HG03354 (cell line): ENCODE results near the gene CFAP45.
A peak's percentile ranks its signal among the peaks of the same experiment; 100 is the strongest.

ENCODE experiments used
- ATAC-seq: cut with Tn5 transposase; IDR thresholded peaks from one replicate; pipeline ENCODE4 v1.9.1; 2021; ENCODE audit warnings: mild to moderate bottlenecking; ENCODE audit not compliant: unreplicated experiment, poor library complexity, severe bottlenecking

The CFAP45 gene

GRCh38 chr1:159924791-159925718, 25.1 kb upstream of the CFAP45 start, which contains the start of gene TAGLN2:
Gene TAGLN2 (minus strand): TSS chr1:159925507. CDS start chr1:159920509, 4,998 bp downstream.
- ATAC-seq, result peak; percentile 52

- ATAC-seq, result peak; percentile 11
These were observed 24.2 kb upstream of the CFAP45 start for GRCh38 chr1:159924025-159924790.

- peak; percentile 42 for ATAC-seq
These were observed 23.4 kb upstream of the CFAP45 start for GRCh38 chr1:159923203-159924024.

- ATAC-seq, result peak; percentile 7
These were observed 22.7 kb upstream of the CFAP45 start for GRCh38 chr1:159922511-159923202.

- no peak for ATAC-seq
These were observed 21.9 kb upstream of the CFAP45 start for GRCh38 chr1:159921700-159922504.

- ATAC-seq, result peak; percentile 17
These were observed 21.3 kb upstream of the CFAP45 start for GRCh38 chr1:159921251-159921650.

- ATAC-seq, result no peak
These were observed 20.7 kb upstream of the CFAP45 start for GRCh38 chr1:159920651-159921050.

GRCh38 chr1:159920202-159920601, 20.2 kb upstream of the CFAP45 start:
- ATAC-seq, result no peak

GRCh38 chr1:159919236-159919865, 19.4 kb upstream of the CFAP45 start:
- no peak for ATAC-seq

- ATAC-seq, result no peak
These were observed 18.6 kb upstream of the CFAP45 start for GRCh38 chr1:159918352-159919200.

- ATAC-seq, result no peak
These were observed 17.8 kb upstream of the CFAP45 start for GRCh38 chr1:159917533-159918351.

- no peak for ATAC-seq
These were observed 16.5 kb upstream of the CFAP45 start for GRCh38 chr1:159916242-159917051.

GRCh38 chr1:159915571-159916241, 15.7 kb upstream of the CFAP45 start:
- ATAC-seq, result no peak

GRCh38 chr1:159914252-159915018, 14.5 kb upstream of the CFAP45 start:
- no peak for ATAC-seq
